Astrocyte (in vitro differentiated cells and primary cell): ENCODE results near the gene HOMEZ.

ENCODE experiments used
- CTCF ChIP-seq: IDR thresholded peaks from 2 replicates; pipeline ENCODE4 v1.5.1; 2011; ENCODE audit warnings: low read depth, mild to moderate bottlenecking, inconsistent platforms, low read length, moderate library complexity; ENCODE audit not compliant: insufficient read depth
- EZH2 ChIP-seq: IDR thresholded peaks from 2 replicates; pipeline ENCODE4 v1.6.1; 2012; ENCODE audit warnings: mild to moderate bottlenecking, low read length, inconsistent platforms; ENCODE audit not compliant: insufficient read depth

- TF ChIP-seq CTCF (no peak), EZH2 (no peak)
These were observed 357 bp downstream of the HOMEZ start for GRCh38 chr14:23285530-23286019.
